SU-DHL-6 (cell line): ENCODE measurements around the gene CALML3.

ENCODE experiments used
- EZH2phosphoT487 ChIP-seq: fragments of 200-600 bp; sonication (generic), shearing (Covaris generic); conservative IDR thresholded peaks from 2 replicates; pipeline ENCODE4 v1.6.1; 2018; ENCODE audit warnings: mild to moderate bottlenecking, antibody characterized with exemption, low read length, moderate library complexity, mixed read lengths
- TF ChIP-seq, protein P1 (sequence below): fragments of 200-600 bp; sonication (generic); IDR thresholded peaks from one replicate; pipeline ENCODE4 v1.5.1; 2017; ENCODE audit warnings: antibody characterized with exemption, mild to moderate bottlenecking, low read length, moderate library complexity; ENCODE audit not compliant: insufficient read depth, poor library complexity, severe bottlenecking

DNA sequence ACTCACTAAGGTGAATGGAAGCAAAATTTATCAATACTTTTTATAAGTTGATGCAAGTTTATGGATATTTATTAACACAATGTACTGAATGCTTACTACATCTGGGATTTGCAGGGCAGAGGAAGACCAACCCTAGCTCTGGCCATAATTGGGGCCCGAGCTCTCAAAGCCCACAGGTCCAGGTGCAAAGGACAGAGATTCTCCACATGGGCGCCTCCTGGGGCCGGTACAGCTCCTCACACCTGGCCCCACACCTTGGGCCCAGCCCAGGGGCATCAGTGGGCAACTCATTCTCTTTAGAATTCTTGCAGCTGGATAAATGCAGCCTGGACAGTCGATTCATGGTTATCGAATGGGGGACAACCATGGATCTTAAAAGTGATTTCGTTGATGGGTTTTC lies 47.1 kb downstream of the CALML3 start:
- TF ChIP-seq, protein P1, sequence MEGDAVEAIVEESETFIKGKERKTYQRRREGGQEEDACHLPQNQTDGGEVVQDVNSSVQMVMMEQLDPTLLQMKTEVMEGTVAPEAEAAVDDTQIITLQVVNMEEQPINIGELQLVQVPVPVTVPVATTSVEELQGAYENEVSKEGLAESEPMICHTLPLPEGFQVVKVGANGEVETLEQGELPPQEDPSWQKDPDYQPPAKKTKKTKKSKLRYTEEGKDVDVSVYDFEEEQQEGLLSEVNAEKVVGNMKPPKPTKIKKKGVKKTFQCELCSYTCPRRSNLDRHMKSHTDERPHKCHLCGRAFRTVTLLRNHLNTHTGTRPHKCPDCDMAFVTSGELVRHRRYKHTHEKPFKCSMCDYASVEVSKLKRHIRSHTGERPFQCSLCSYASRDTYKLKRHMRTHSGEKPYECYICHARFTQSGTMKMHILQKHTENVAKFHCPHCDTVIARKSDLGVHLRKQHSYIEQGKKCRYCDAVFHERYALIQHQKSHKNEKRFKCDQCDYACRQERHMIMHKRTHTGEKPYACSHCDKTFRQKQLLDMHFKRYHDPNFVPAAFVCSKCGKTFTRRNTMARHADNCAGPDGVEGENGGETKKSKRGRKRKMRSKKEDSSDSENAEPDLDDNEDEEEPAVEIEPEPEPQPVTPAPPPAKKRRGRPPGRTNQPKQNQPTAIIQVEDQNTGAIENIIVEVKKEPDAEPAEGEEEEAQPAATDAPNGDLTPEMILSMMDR = no peak
- TF ChIP-seq EZH2phosphoT487 = no peak
